ENCODE measurements around the gene TNF. TPM values are rescaled to one million over a fixed set of nuclear protein-coding genes. Genes with fewer than 3 reads are reported as not detected.

TNF gene
- total RNA-seq, 2 experiments from 2014 or later = 89.2 to 92.5 TPM

DNA sequence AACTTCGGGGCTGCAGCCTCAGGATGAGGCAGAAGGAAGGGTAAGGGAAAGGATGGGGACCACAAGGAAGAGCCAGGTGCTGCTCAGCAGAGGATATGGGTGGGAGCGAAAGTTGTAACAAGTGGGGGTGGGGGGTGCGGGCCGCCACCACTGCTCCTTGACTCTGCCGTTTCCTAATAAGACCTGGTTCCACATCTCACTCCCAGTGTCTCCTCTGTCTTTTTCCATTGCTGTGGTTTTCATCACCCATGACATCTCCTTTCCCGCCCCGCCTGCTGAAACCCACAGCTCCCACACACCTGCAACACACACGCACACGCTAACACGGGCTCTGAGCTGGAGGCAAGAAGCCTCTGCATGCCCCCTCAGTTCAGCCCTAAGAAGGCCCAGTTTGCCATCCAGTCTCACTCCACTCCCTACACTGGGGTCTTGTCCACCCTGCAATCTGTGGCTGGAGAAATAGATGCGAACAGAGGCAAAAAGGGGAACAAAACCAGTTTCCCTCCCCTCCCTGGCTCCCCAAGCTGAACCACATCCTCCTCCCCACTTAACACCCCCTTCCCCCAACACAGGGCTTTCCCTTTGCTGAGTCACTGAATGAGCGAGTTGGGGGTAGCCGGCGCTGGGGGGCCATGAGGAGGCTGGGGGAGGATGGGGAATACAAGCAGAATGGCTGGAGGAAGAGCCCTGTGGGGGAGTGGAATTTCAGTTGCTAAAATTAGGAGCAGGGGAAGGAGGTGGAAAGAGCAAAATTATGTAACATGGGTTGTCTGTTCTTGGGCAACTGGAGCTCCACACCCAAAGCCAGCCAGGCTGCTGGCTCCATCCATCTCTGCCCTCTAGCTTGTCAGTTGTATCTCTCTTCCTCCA lies 16.5 kb upstream of the TNF start:
- TF ChIP-seq, protein P1, sequence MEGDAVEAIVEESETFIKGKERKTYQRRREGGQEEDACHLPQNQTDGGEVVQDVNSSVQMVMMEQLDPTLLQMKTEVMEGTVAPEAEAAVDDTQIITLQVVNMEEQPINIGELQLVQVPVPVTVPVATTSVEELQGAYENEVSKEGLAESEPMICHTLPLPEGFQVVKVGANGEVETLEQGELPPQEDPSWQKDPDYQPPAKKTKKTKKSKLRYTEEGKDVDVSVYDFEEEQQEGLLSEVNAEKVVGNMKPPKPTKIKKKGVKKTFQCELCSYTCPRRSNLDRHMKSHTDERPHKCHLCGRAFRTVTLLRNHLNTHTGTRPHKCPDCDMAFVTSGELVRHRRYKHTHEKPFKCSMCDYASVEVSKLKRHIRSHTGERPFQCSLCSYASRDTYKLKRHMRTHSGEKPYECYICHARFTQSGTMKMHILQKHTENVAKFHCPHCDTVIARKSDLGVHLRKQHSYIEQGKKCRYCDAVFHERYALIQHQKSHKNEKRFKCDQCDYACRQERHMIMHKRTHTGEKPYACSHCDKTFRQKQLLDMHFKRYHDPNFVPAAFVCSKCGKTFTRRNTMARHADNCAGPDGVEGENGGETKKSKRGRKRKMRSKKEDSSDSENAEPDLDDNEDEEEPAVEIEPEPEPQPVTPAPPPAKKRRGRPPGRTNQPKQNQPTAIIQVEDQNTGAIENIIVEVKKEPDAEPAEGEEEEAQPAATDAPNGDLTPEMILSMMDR (IDR thresholded peaks at IDR 0.05) = no peak
- Mint-ChIP-seq H3K27ac (peak overlapping the region; percentile 90), H3K4me3 (peak overlapping the region; percentile 56), H3K9me3 (no peaks in the 10 kb centered on the region), H3K36me3 (ENCODE audit: low read depth) (peaks cover 45% of the 10 kb centered on the region), H3K27me3 (no peaks in the 10 kb centered on the region), H3K4me1 (ENCODE audit: low read depth) (peaks cover 80% of the 10 kb centered on the region)
- peak; percentile 85 for DNase-seq
- peak; percentile 54 for ATAC-seq
- intact Hi-C loops (cut with micrococcal nuclease) = loop anchor here (1.0 to 2.0 kb wide), 2 partner anchors 9 to 16 kb away; partner anchors contain the start of gene TNF
- ChIA-PET CTCF (interaction anchor here (1.5 to 56.2 kb wide), 5 partner anchors 8 to 33 kb away, joined by 5 to 2542 read pairs (median 25); partner anchors contain the start of genes ATP6V1G2, LST1, LTA and LTB), POLR2A (interaction anchor here (1.1 to 35.7 kb wide), 7 partner anchors 7 to 93 kb away, joined by 3 to 1181 read pairs (median 4); partner anchors contain the start of genes BAG6, LST1, LTA and LTB)

DNA sequence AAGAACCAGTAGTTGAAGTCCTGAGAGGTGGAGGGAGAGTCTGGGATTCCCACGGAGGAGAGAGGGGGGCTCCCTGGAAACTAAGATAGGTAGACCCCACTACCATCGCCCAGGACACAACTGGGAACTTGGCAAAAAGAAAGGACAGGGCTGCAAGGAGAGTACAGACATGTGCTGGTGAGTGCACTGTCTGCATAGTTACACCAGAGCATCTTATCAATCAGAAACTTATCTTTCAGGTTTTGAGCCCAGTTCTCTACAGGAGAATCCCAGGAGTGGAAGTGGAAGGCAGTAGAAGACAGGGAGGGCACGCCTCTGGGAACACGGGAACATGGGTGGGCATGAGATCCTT lies 15.8 kb upstream of the TNF start:
- Mint-ChIP-seq H3K27me3 (no peaks in the 10 kb centered on the region), H3K4me3 (peak overlapping the region; percentile 56), H3K36me3 (ENCODE audit: low read depth) (peaks cover 45% of the 10 kb centered on the region), H3K9me3 (no peaks in the 10 kb centered on the region), H3K4me1 (ENCODE audit: low read depth) (peaks cover 76% of the 10 kb centered on the region), H3K27ac (peak overlapping the region; percentile 90)
- peak; percentile 34 for ATAC-seq
- DNase-seq = no peak
- ChIA-PET CTCF (interaction anchor here (1.5 to 56.2 kb wide), 5 partner anchors 9 to 32 kb away, joined by 5 to 2542 read pairs (median 25); partner anchors contain the start of genes ATP6V1G2, LST1, LTA and LTB), POLR2A (interaction anchor here (1.2 to 35.7 kb wide), 7 partner anchors 8 to 93 kb away, joined by 3 to 1181 read pairs (median 5); partner anchors contain the start of genes BAG6, DDX39B, LST1 and LTA)
- TF ChIP-seq, protein P1 (IDR thresholded peaks at IDR 0.05) = no peak
- intact Hi-C loops (cut with micrococcal nuclease) = loop anchor here (1.0 to 2.0 kb wide), 2 partner anchors 9 to 15 kb away; partner anchors contain the start of gene TNF

DNA sequence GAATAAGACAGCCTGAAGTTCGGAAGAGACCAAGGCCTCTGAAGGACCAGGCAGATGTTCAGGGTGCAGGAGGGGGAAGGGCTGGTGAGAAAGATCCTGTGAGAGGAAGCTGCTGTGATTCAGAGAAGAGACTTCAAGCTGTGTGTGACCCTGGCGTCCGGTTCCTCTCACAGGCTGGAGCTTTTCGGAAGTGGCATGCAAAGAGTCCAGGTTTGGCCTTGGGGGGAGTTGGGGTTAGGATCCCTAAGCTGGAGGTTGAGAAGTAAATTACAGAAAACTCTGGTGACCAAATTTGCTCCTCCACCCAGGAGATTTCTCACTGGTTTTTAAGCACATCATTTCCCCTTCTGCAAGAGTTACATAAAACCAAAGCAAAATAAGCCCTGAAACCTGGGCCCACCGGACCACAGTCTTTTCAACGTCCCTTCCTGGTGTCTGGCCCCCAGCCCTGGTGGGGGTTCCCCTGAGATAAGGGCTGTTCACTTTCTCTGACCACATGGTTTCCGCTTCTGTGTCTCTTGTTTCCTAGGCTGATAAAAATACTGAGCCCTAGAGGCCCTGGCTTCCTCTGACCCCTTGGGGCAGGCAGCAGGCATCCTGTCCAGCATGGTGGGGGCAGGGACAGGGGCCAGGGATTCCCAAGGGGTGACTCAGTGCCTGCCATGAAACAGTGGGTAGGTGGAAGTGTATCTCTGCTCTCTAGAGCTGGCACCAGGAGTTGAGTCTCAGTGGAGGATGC lies 15.2 kb upstream of the TNF start:
- intact Hi-C loops (cut with micrococcal nuclease) = loop anchor here (1.0 to 10.0 kb wide), 3 partner anchors 8 to 265 kb away; partner anchors contain the start of genes HSPA1B and TNF
- H3K27me3 Mint-ChIP-seq = no peaks in the 10 kb centered on the region
- ChIA-PET POLR2A (interaction anchor here (1.2 to 35.7 kb wide), 7 partner anchors 9 to 92 kb away, joined by 3 to 1181 read pairs (median 8); partner anchors contain the start of genes BAG6, DDX39B, LST1 and LTA), CTCF (interaction anchor here (0.6 to 56.2 kb wide), 6 partner anchors 9 to 38 kb away, joined by 3 to 2542 read pairs (median 16); partner anchors contain the start of genes ATP6V1G2, LST1, LTA and LTB)
- peaks cover 78% of the 10 kb centered on the region for H3K4me1 Mint-ChIP-seq (ENCODE audit: low read depth)
- peak overlapping the region; percentile 56 for H3K4me3 Mint-ChIP-seq
- H3K36me3 Mint-ChIP-seq (ENCODE audit: low read depth) = peaks cover 49% of the 10 kb centered on the region
- DNase-seq = peak; percentile 86
- ATAC-seq = peak; percentile 69
- TF ChIP-seq, protein P1 (IDR thresholded peaks at IDR 0.05) = no peak
- peak overlapping the region; percentile 90 for H3K27ac Mint-ChIP-seq
- H3K9me3 Mint-ChIP-seq = no peaks in the 10 kb centered on the region

DNA sequence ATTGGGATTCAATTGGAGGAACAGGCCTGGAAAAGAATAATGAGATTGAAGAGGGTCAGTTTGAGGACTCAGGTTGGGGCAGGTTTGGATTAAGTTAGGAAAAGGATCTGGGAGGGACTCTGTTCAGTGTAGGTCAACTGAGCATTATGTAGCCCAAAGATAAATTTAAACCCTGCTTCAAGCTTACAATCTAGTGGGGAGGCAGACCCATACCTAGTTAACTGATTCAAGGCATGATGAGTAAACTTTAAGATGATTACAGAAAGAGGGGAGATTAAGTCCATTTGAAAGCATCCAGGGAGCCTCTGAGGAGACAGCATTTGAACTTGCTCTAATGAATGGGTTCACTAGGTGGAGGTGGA lies 14.7 kb upstream of the TNF start:
- H3K4me1 Mint-ChIP-seq (ENCODE audit: low read depth) = peaks cover 83% of the 10 kb centered on the region
- no peaks in the 10 kb centered on the region for H3K27me3 Mint-ChIP-seq
- H3K27ac Mint-ChIP-seq = peak overlapping the region; percentile 90
- intact Hi-C loops (cut with micrococcal nuclease) = loop anchor here (10.0 kb wide), 1 partner anchor 264 kb away; the partner anchor contains the start of gene HSPA1B
- CTCF ChIA-PET = interaction anchor here (0.6 to 56.2 kb wide), 4 partner anchors 9 to 39 kb away, joined by 3 to 2542 read pairs (median 35); partner anchors contain the start of genes LST1, LTA, LTB and NCR3
- peaks cover 52% of the 10 kb centered on the region for H3K36me3 Mint-ChIP-seq (ENCODE audit: low read depth)
- TF ChIP-seq, protein P1 (IDR thresholded peaks at IDR 0.05) = no peak
- H3K9me3 Mint-ChIP-seq = no peaks in the 10 kb centered on the region
- ATAC-seq = no peak
- peak overlapping the region; percentile 56 for H3K4me3 Mint-ChIP-seq
- DNase-seq = no peak
- POLR2A ChIA-PET = interaction anchor here (1.2 to 35.7 kb wide), 6 partner anchors 9 to 92 kb away, joined by 4 to 1181 read pairs (median 8); partner anchors contain the start of genes BAG6, DDX39B, LST1 and LTA

All from activated CD8-positive, alpha-beta T cell treated with anti-CD3 and anti-CD28 coated beads for 36 hours (primary cell).